Measurements from ENCODE around the gene ANK2. TPM values are rescaled to one million over a fixed set of nuclear protein-coding genes. Genes with fewer than 3 reads are reported as not detected.
"Not testable (repeated sequence)": the region's sequence is repeated elsewhere in the genome, so short reads cannot be mapped to it uniquely, and the experiment has no call there.

Gene ANK2
- total RNA-seq, 3 donors from 2014 or later, result 0.27 to 0.63 (median 0.34) TPM

DNA sequence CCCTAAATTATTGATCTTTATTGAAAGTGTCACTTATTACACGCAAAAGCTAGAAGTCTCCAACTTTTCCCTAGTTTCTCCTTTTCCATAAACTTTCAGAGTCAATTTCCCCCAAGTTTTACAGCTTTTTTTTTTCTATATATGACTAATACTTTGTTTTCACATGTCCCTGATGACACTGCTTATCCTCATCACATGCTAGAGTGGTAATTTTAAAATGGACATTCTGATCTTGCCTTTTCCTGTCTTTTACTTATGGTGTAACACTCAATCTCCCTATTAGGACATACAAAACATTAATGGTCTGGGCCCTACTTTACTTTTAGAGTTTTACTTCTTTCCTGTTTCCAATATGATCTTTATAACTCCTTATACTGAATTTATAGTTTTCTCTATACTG lies 112.6 kb downstream of the ANK2 start:
- H3K27me3 Mint-ChIP-seq (ENCODE audit: low read depth), result no peaks in the 10 kb centered on the region
- H3K36me3 Mint-ChIP-seq (ENCODE audit: insufficient read depth), result no peaks in the 10 kb centered on the region
- H3K4me3 Mint-ChIP-seq, result no peak overlapping the region
- DNase-seq (no peak), ATAC-seq (no peak)
- H3K9me3 Mint-ChIP-seq, result no peaks in the 10 kb centered on the region
- H3K4me1 Mint-ChIP-seq (ENCODE audit: low read depth), result no peaks in the 10 kb centered on the region

DNA sequence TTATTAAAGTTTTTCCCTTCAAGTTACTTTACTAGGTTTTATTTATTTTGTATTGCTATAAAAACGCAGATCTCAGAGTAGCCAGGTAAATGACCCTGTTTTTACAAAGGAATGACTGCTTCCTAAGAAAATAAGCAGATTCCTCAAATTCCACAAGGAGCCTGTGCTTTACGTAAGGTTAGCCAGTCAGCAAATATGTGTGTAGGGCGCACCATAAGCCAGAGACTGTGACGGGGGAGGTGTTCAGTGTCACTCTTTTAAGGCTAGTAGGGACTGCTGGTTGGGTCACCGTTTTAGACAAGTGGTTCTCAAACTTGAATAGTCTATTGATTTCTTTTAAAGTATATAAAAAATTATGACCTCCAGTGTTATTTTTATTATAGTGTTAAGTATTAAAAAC lies 119.9 kb downstream of the ANK2 start:
- Mint-ChIP-seq H3K27me3 (ENCODE audit: low read depth) (no peaks in the 10 kb centered on the region), H3K9me3 (no peaks in the 10 kb centered on the region), H3K4me3 (no peak overlapping the region), H3K36me3 (ENCODE audit: insufficient read depth) (no peaks in the 10 kb centered on the region), H3K4me1 (ENCODE audit: low read depth) (no peaks in the 10 kb centered on the region)
- ATAC-seq (no peak), DNase-seq (no peak)

DNA sequence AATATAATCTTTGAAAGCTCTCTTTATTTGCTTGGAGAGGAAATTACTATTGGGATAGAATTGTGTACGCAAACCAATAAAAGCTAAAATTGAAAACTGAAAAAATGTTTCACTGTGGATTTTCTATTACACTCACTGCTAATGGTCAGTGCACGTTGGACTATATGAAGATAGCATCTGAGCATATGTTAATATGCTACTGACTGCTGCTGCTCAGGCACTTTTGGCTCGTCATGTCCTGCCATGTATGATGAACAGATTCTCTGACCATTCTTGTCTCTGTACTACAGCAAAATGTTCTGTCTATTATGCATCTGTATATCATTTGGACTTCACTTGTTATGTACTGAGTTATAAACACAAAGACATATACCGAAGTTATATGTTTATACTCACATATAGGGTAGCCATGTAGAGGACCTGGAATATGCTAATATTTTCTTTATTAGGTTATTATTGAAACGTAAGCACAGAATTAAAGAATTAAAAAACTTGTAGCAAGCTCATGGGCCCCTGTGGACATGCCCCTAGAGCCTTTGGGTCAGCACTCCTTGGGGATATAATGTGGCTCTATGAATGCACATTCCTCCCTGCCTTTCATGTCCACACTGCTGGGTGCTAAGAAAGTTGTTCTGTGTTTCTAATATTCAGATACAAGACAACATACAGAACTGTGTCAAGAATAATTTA lies 120.8 kb downstream of the ANK2 start:
- Mint-ChIP-seq H3K27me3 (ENCODE audit: low read depth) (peaks cover 1% of the 10 kb centered on the region), H3K9me3 (no peaks in the 10 kb centered on the region), H3K4me1 (ENCODE audit: low read depth) (no peaks in the 10 kb centered on the region), H3K4me3 (no peak overlapping the region), H3K36me3 (ENCODE audit: insufficient read depth) (no peaks in the 10 kb centered on the region)
- no peak for DNase-seq
- ATAC-seq, result no peak

DNA sequence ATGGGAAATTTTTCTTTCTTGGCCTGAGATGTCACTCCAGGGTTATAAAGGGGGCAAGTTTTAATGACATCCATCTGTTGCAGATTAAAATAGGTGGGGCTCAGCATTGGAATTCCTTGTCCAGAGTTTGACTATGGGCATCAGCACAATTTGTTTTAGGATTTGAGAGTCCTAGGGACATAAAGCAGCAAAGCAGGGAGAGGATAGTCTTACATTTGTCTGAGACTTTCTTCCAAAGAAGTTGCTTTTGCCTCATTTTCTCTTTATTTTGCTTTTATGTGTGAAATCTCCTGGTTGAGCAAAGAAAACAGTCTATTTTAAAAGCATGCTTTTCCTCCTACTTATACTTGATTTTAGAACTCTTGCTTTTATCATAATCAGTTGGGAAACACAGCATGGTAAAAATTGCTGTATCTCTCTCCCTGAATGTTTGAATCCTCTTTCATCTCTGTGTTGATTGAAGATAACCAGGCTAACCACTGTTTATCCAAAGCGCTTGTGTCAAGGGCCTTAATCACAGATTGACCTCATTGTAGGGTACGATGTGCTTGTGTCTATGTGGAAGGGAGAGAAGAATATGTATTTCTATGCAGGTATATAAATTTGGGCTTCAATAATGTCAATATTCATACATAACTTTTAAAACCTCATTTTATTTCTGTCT lies 121.5 kb downstream of the ANK2 start:
- H3K27me3 Mint-ChIP-seq (ENCODE audit: low read depth), result peaks cover 3% of the 10 kb centered on the region
- H3K36me3 Mint-ChIP-seq (ENCODE audit: insufficient read depth), result no peaks in the 10 kb centered on the region
- H3K4me1 Mint-ChIP-seq (ENCODE audit: low read depth), result no peaks in the 10 kb centered on the region
- DNase-seq (no peak), ATAC-seq (no peak)
- no peaks in the 10 kb centered on the region for H3K9me3 Mint-ChIP-seq
- no peak overlapping the region for H3K4me3 Mint-ChIP-seq

DNA sequence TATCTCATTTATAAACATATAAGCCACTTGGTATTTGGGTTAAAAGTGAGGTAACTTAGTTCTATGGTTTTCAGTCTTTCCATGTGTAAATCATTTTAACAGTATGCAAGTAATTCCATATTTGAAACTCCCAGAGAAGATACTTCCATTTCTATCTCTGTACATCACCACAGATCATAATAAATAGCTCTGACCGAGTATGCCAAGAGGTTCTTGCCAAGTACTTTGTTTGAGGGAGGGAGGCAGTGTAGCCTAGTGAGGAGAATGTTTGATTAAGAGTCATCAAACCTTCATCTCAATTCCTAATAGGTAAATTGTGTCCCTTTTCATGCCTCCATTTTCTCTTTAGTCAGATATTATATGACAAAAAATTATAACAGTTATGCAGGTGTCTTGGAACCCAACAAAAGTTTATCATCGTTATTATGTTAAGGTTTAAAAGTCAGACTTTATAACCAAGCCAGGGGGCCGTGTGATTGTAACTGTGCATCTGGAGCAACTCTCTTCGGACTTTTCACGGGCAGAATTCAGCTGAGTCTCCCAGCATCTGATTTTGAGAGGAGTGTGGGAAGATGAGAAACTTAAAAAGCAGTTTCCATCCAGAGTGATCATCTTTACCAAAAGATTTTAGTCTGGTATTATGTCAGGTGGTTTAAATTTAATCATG lies 123.8 kb downstream of the ANK2 start:
- no peak for ATAC-seq

DNA sequence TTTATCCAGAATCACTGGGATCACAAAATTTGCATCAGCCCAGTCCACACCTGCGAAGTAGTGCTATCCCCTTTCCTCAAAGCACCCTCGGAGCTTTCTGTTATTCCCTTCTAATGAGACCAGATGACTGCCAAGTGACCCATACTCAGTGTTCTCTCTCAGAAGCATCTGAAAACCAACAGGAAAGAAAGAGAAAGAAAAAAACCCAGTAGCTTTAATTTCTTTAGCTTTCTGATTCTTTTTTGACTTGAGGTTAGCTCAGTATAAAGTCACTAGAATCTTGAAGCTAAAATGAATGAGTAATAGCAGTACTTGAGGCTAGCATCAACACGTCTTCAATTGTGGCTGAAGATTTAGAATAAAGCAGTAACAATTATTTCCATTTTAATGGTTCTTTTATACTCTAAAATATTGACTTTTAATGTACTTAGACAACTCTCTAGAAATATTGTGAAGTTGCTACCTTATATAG lies 124.4 kb downstream of the ANK2 start:
- Mint-ChIP-seq H3K9me3 (no peaks in the 10 kb centered on the region), H3K27me3 (ENCODE audit: low read depth) (peaks cover 3% of the 10 kb centered on the region)

More for the DNA sequence above, 123.8 kb downstream of the ANK2 start:
- no peak for DNase-seq
- Mint-ChIP-seq H3K36me3 (ENCODE audit: insufficient read depth) (no peaks in the 10 kb centered on the region), H3K4me1 (ENCODE audit: low read depth) (no peaks in the 10 kb centered on the region), H3K4me3 (no peak overlapping the region), H3K9me3 (no peaks in the 10 kb centered on the region), H3K27me3 (ENCODE audit: low read depth) (peaks cover 3% of the 10 kb centered on the region)

DNA sequence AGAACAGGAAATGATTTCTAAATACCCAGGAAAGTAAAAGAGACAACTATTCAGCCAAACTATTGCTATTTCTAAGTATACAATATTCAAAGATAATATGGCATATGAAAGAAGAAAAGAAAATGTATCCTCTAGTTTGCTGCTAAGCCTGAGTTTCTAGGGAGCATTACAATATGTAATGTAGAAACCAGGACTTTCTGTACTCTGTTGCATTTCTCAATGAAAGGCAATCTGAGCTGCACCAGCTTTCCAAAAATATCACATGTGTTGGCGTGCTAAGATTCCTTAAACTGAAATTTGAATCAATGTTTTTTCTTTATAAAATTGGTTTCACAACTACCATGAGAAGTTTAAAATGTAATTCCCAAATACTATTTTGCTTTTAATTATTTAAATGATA lies 129.6 kb downstream of the ANK2 start:
- Mint-ChIP-seq H3K27me3 (ENCODE audit: low read depth) (peaks cover 3% of the 10 kb centered on the region), H3K4me3 (no peak overlapping the region), H3K36me3 (ENCODE audit: insufficient read depth) (no peaks in the 10 kb centered on the region), H3K9me3 (no peaks in the 10 kb centered on the region), H3K4me1 (ENCODE audit: low read depth) (no peaks in the 10 kb centered on the region)
- ATAC-seq, result no peak
- no peak for DNase-seq

More for the DNA sequence above, 124.4 kb downstream of the ANK2 start:
- Mint-ChIP-seq H3K36me3 (ENCODE audit: insufficient read depth) (no peaks in the 10 kb centered on the region), H3K4me1 (ENCODE audit: low read depth) (no peaks in the 10 kb centered on the region), H3K4me3 (no peak overlapping the region)
- DNase-seq (no peak), ATAC-seq (no peak)

DNA sequence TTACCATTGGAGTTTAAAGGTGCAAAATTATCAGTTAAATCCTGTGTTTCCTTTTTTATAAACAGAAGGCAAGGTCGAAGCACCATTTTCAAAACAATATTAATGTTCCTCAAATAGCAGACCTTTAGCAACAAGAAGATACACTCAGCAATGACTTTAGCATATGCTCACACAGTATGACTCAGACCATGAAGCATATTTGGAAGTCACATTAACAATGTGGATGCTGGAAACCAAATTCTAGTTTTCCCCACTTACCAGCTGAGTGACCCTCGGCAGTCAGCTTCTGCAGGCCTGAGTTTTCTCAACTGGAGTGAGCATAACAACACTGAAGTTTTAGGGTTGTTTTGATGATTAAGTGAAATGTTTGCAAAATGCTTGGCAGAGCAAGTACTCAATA lies 130.5 kb downstream of the ANK2 start:
- DNase-seq, result no peak
- no peak for ATAC-seq
- no peaks in the 10 kb centered on the region for H3K36me3 Mint-ChIP-seq (ENCODE audit: insufficient read depth)
- H3K4me1 Mint-ChIP-seq (ENCODE audit: low read depth), result no peaks in the 10 kb centered on the region
- peaks cover 3% of the 10 kb centered on the region for H3K27me3 Mint-ChIP-seq (ENCODE audit: low read depth)
- no peak overlapping the region for H3K4me3 Mint-ChIP-seq
- no peaks in the 10 kb centered on the region for H3K9me3 Mint-ChIP-seq

DNA sequence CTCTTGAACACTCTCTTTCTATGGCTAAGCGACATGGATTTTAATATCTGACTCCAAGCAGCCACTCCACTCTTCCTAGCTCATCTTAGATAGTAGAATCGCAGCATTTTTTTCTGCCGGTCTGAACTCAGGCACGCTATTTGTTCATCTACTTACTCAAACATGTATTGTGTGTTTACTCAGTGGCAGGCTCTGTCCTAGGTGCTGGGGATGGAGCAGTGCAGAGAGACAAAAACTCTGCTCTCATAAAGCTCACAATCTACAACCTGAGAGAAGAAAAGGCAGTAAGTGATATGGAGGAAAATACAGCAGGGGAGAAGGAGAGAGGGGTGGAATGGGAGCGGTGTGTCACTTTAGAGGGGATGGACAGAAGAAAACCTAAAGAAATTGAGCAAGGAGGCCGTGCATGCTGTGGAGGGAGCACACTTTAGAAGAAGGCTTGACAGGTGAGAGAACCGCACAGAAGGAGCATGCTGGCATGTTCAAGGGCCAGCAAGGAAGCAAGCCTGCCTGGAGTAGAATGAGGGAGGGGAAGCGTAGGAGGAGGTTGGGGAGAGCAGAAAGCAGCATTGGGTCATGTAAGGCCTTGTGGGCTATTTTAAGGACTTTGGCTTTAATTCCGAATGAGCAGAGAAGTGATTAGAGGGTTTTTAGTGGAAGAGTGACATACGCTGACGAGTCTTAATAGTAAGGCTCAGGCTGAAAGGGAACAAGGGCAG lies 132.0 kb downstream of the ANK2 start:
- Mint-ChIP-seq H3K27me3 (ENCODE audit: low read depth) (peaks cover 2% of the 10 kb centered on the region), H3K36me3 (ENCODE audit: insufficient read depth) (no peaks in the 10 kb centered on the region), H3K4me3 (no peak overlapping the region), H3K9me3 (no peaks in the 10 kb centered on the region), H3K4me1 (ENCODE audit: low read depth) (no peaks in the 10 kb centered on the region)
- no peak for ATAC-seq
- no peak for DNase-seq

DNA sequence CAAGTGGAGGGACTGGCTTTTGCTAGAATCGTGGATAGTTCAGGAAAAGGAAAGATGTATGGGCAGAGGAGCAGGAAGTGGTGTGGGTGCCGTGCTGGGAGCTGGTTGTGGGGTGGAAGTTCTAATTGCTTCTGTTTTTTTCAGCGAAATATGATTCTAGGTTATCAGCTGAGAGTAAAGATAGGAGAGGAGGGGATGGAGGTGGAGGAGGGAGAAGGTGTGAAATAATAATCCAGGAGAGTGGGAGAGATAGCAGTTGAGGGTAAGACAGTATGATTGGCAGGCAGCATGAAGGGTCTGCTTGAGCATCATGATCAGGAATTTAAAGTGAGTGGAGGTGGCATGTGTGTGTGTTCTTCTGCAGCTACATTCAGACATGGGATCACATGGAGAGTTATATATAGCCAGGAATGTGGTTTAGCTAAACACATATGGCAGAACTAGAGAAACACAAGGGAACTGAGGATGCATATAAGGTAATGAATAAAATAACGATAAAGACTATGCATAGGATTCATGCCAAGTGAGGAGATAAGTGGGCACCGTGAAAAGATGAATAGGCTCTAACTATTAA lies 133.7 kb downstream of the ANK2 start:
- peaks cover 2% of the 10 kb centered on the region for H3K27me3 Mint-ChIP-seq (ENCODE audit: low read depth)
- no peak overlapping the region for H3K4me3 Mint-ChIP-seq
- no peak for ATAC-seq
- H3K36me3 Mint-ChIP-seq (ENCODE audit: insufficient read depth), result no peaks in the 10 kb centered on the region
- no peaks in the 10 kb centered on the region for H3K9me3 Mint-ChIP-seq
- no peaks in the 10 kb centered on the region for H3K4me1 Mint-ChIP-seq (ENCODE audit: low read depth)
- no peak for DNase-seq

DNA sequence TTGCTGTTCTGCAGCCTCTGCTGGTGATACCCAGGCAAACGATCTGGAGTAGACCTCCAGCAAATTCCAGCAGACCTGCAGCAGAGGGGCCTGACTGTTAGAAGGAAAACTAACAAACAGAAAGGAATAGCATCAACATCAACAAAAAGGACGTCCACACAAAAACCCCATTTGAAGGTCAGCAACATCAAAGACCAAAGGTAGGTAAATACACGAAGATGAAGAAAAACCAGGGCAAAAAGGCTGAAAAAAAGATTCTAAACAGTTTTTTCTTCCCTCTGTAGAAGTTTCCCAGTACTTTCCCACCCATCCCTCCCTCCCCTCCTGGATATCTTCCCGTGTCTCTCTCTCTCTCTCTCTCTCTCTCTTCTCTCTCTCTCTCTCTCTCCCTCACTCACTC lies 136.8 kb downstream of the ANK2 start:
- ATAC-seq; H3K9me3 Mint-ChIP-seq; H3K4me1 Mint-ChIP-seq (ENCODE audit: low read depth); H3K4me3 Mint-ChIP-seq; H3K27me3 Mint-ChIP-seq (ENCODE audit: low read depth); DNase-seq; H3K36me3 Mint-ChIP-seq (ENCODE audit: insufficient read depth): not testable (repeated sequence)

DNA sequence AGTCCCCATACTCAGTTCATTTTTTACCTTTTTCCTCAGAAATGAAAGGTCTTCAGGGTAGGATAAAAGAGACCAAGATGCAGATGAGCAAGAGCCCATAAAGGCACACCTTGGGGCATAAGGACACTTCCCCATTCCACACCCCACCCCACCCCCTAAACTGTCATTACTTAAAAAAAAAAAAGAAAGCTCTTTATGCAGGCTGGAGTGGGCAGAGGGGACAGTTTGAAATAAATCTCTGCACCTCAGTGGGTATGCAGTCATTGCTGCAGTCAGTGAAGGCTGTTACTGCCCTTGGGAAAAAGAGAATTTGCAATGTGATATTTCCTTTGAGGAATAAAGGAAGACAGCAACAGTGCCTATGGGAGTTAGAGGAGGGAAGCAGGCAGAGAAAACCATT lies 137.5 kb downstream of the ANK2 start:
- no peaks in the 10 kb centered on the region for H3K4me1 Mint-ChIP-seq (ENCODE audit: low read depth)
- H3K4me3 Mint-ChIP-seq, result no peak overlapping the region
- no peaks in the 10 kb centered on the region for H3K36me3 Mint-ChIP-seq (ENCODE audit: insufficient read depth)
- ATAC-seq (no peak), DNase-seq (no peak)
- peaks cover 2% of the 10 kb centered on the region for H3K27me3 Mint-ChIP-seq (ENCODE audit: low read depth)
- no peaks in the 10 kb centered on the region for H3K9me3 Mint-ChIP-seq

DNA sequence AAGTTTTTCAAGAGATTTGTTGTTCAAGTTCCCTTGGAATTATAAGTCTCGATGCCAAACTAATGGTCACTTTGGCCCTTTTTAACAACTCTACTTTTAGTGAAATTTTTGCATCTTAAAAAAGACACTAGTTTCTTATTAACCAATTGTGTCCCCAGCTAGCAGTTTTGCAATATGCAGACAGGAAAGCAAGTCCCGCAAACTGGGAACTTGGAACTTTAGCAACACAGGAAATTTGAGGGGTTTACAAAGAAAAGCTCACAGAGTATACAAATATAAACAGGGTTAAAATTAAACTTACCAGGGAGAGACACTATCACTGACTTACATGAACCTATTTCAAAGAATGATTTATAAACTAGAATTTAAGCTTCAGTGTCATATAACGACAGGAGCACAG lies 137.9 kb downstream of the ANK2 start:
- Mint-ChIP-seq H3K9me3 (no peaks in the 10 kb centered on the region), H3K36me3 (ENCODE audit: insufficient read depth) (no peaks in the 10 kb centered on the region), H3K27me3 (ENCODE audit: low read depth) (peaks cover 2% of the 10 kb centered on the region), H3K4me3 (no peak overlapping the region), H3K4me1 (ENCODE audit: low read depth) (no peaks in the 10 kb centered on the region)
- no peak for ATAC-seq
- DNase-seq, result no peak

DNA sequence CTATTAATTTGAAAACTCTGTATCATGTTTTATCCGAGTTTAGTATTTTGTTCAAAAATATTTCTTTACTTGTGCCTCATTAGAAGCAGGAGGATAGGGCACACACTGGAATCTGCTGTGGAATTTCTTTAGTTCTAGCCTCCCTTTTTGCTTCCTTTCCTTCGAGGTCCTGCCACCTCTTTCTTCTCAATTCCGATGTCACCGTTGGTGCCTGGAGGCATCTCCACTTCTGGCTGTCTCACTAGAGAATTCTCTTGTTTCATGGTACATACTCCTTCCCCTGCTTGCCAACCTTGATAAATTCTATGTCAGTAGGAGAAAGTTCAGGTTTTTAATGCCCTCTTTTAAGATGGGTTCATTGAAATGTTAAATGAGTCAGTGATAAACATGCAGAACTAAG lies 140.1 kb downstream of the ANK2 start:
- DNase-seq (no peak), ATAC-seq (no peak)
- no peaks in the 10 kb centered on the region for H3K9me3 Mint-ChIP-seq
- peaks cover 2% of the 10 kb centered on the region for H3K27me3 Mint-ChIP-seq (ENCODE audit: low read depth)
- no peak overlapping the region for H3K4me3 Mint-ChIP-seq
- no peaks in the 10 kb centered on the region for H3K36me3 Mint-ChIP-seq (ENCODE audit: insufficient read depth)
- no peaks in the 10 kb centered on the region for H3K4me1 Mint-ChIP-seq (ENCODE audit: low read depth)
